Activated T-cell treated with anti-CD3 and anti-CD28 coated beads for 1 hour (primary cell): Measurements from ENCODE around the gene TMEM183A.
A peak's percentile ranks its signal among the peaks of the same experiment; 100 is the strongest.
"Not testable (repeated sequence)": the region's sequence is repeated elsewhere in the genome, so short reads cannot be mapped to it uniquely, and the experiment has no call there.

Experiments used
- DNase-seq: peaks from one replicate; pipeline ENCODE4 v3.0.0-alpha.2; 2020; ENCODE audit warnings: low read depth

The TMEM183A gene

DNA sequence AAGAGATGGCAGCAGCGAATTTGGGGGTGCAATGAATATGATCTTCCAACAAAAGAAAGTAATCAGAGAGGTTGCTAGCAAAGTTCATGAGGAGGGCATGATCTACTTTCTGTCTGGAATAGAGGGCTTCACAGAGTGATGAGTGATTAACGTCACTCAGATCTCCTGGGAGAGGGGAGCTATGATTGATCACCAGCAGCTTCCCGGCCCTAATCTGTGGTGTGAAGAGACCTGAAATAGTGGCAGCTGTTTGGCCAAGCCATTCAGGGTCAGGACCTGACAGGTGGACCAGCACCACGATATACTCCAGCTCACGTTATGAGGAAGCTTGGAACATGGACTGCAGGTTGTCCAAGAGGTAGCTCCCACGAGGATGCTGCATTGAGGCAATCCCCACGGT, 19.9 kb upstream of the TMEM183A start:
- DNase-seq, result no peak

DNA sequence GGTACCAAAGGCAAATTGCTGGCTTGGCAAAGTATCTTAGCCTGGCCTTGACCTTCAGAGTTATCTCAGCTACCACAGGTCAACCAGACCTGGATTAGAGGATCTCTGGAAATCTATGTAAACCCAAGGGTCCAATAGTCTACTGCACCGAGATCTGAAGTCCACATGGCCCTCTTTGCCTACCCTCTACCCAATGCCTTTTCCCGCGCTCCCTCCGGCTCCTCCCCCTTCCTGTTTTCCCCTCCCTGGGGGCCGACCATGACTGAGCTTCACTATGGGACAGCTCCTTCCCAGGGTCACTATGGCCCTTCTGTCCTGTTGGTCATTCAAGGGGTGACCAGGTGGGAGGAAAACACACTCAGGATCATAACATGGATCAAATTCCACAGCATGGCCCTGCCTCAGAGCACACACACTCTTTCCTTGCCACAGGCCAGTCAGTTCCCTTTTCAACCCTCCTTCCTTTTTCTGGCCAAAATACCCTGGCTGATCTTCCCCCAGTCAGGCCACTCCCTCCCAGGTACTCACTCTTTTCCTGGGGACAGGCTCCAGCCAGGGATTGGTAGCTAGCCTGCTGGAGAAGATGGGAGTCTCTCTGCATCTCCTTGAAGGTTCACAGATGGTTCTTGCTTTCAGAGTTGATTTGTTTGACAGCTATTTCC, 19.1 kb upstream of the TMEM183A start:
- DNase-seq, result no peak

DNA sequence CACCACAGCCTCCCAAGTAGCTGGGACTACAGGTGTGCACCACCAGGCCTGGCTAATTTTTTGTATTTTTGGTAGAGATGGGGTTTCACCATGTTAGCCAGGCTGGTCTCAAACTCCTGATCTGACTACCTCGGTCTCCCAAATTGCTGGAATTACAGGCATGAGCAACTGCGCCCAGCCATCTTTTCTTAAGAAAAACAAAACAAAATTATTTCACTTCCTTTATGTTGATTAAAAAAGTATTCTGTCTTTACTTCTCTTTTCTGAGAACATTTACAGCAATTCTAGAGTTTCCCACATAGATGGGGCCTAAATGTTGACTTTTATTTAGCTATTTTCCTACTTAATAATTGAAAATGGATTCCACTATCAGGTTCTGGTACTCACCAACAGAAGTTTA, 17.3 kb upstream of the TMEM183A start:
- DNase-seq, result no peak

GRCh38 chr1:202991112-202991511, 16.1 kb upstream of the TMEM183A start:
- DNase-seq, result no peak

DNA sequence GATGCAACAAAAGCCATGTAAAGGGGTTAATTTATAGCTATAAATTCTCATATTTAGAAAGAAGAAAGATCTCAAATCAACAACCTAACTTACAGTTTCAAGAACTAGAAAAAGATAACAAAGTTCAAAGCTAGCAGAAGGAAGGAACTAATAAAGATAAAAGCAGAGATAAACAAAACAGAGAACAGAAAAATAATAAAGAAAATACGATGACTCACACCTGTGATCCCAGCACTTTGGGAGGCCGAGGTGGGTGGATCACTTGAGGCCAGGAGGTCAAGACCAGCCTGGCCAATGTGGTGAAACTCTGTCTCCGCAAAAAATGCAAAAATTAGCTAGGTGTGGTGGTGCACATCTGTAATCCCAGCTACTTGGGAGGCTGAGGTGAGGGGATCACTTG, 12.4 kb upstream of the TMEM183A start:
- DNase-seq, result no peak

DNA sequence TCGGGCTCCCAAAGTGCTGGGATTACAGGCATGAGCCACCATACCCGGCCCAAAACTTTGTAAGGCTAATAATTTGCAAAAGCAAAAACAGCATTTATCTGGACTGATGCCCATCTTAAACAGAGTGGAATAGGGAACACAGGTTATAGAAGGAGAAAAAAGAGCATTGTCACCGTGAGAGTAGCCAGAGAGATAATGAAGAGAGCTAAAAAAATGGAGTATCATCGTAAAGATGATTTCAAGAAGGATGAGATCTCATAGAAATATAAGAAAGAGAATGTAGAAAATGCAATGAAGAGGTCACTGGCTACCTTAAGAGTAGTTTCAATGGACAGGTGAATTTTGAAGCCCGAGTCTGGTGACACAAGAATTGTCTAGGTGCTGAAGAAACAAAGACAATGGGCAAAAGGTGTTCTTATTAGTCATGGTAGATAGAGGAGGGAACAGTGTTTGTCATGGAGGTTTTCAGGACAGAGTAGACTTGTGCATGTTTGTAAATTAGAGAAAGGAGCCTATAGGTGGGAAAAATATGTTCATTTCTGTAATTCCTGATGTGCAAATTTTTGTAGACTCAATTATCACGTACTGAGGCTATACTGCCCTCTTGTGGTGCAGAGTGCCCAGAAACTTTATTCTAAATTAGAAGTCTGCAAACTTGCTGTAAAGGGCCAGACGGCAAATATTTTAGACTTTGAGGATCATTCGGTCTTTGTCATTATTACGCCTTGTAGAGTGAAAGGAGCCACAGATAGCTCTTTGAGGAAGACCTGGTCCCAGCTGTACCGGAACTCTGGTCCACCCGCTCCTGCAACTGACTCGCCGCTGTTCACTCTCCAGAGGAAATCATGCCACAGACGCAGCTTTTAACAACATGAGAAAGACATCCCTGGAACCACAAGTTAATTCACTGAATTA, 8.1 kb upstream of the TMEM183A start:
- peak; percentile 58 for DNase-seq

DNA sequence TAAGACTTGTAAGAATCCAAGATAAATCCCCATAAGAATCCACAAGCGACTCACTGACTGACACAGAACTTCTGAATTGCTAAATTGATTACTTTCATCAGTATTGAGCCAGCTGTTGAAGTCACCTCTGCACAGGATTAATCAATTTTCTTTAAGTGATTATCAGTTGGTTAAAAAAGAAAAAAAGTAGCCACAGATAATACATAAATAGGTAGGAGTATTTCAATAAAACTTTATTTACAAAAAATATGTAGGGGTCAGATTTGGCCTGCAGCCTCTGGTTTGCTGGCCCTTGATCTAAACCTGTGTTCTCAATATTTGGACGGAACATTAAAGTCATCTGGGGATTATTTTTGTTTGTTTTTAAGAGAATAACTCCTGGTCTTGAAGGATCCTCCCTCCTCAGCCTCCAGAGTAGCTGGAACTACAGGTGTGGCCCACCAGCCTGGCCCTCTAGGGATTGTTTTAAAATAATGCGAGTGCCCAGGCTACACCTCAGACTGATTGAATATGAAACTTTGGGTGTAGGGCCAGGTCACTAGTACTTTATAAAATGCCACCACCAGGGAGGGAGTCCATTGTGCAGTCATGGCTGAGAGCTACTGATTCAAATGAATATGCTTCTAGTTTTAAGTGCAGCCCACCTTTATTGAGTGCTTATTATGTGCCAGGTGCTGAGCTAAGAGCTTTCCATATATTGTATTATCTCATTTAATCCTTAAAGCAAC, 6.8 kb upstream of the TMEM183A start:
- DNase-seq, result no peak

DNA sequence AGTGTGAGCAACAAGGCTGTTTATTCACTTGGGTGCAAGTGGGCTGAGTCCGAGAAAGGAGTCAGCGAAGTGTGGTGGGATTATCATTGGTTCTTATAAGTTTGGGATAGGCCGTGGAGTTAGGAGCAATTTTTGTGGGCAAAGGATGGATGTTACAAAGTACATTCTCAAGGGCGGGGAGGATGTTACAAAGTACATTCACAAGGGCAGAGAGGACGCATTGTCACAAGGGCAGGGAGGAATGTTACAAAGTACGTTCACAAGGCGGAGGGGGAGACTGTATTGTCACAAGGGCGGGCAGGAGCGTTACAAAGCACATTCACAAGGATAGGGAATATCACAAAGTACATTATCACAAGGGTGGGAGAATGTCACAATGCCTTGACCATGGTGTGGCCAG, 5.2 kb upstream of the TMEM183A start:
- DNase-seq, result no peak

DNA sequence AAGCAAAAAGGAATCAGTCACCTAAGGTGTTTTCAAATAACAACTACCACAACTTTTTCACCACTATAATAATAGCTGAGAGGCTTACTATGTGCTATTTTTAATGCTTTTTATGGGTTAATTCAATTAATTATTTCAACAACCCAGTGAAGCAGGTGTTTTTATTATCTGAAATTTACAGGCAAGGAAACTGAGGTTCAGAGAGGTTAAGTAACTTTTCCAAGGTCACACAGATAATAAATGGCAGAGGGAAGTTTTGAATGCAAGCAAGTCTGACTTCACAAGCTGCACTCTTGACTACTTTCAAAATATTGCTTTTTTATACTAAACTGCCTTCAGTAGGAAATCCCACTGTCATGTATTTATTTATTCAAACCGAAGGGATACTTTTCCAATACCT, 4.2 kb upstream of the TMEM183A start:
- no peak for DNase-seq

GRCh38 chr1:203005395-203006142, 1.6 kb upstream of the TMEM183A start:
- not testable (repeated sequence) for DNase-seq

DNA sequence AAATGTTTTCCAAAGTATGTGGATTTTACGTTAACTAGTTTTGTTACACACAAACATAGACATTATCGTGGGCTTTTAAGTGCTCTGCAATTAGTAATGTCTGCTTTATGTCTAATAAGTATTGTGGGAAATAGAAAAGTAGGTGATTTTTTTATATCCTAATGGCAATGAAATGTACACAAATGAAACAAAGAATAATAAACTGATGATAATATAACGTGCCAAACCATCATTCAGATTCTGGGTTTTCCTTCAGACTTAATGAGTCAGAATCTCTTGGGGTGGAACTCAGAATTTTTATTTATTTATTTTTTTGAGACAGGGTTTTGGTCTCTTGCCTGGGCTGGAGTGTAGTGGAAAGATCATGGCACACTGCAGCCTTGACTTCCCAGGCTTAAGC, 2.0 kb downstream of the TMEM183A start:
- no peak for DNase-seq

- DNase-seq, result no peak
Measured at GRCh38 chr1:203011582-203011981, 4.4 kb downstream of the TMEM183A start.

- DNase-seq, result no peak
Measured at GRCh38 chr1:203017061-203017460, 9.9 kb downstream of the TMEM183A start.

DNA sequence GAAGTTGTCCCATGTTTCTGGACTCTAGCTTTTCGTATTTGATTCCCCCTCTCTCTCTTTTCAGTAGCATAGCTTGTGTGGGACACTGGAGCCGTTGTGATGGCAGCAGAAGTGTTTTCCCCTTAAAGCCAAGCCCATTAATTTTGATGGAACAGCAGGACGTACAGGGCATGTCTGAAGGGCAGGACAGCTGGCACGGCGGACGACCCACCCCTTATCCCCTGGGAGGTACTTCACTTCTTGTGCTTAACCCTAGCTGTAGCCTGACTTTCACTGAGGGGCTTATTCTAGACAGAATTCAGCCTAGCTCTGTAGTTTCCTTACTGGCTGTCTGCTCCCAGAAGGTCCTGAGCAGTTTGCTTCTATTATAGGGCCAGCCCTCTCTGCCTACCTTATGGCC, 10.5 kb downstream of the TMEM183A start:
- no peak for DNase-seq

DNA sequence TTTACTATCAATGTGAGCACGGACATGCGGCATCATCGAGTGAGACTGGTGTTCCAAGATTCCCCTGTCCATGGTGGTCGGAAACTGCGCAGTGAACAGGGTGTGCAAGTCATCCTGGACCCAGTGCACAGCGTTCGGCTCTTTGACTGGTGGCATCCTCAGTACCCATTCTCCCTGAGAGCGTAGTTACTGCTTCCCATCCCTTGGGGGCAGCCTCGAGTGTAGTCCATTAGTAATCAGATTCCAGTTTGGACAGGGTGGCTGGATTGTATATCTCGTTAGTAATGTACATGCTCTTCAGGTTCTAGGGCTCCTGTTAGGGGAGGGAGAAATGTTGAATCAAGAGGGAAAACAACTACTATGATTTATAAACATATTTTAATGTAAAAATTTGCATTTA, 15.7 kb downstream of the TMEM183A start:
- not testable (repeated sequence) for DNase-seq

DNA sequence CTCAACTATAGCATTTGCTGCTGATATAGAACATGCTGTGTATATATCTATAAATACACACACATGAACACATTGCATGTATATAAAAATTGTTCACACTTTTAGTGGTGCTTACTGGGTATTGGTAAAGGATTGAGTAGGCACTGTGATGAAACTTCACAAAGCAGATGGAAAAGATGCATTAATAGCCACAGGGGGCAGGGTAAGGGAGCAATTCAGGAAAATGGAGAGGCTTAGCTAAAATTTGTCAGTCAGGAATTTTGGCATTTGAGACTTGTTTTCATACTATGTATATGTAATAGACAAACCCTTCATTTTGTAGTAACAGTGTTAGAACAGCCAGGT, 18.5 kb downstream of the TMEM183A start:
- DNase-seq, result no peak

- DNase-seq, result peak; percentile 76
Measured at GRCh38 chr1:203026031-203026665, 19.0 kb downstream of the TMEM183A start, which contains the start of gene PPFIA4. Gene PPFIA4 (plus strand): TSS chr1:203026491. CDS start chr1:203039009, 12,518 bp downstream.

DNA sequence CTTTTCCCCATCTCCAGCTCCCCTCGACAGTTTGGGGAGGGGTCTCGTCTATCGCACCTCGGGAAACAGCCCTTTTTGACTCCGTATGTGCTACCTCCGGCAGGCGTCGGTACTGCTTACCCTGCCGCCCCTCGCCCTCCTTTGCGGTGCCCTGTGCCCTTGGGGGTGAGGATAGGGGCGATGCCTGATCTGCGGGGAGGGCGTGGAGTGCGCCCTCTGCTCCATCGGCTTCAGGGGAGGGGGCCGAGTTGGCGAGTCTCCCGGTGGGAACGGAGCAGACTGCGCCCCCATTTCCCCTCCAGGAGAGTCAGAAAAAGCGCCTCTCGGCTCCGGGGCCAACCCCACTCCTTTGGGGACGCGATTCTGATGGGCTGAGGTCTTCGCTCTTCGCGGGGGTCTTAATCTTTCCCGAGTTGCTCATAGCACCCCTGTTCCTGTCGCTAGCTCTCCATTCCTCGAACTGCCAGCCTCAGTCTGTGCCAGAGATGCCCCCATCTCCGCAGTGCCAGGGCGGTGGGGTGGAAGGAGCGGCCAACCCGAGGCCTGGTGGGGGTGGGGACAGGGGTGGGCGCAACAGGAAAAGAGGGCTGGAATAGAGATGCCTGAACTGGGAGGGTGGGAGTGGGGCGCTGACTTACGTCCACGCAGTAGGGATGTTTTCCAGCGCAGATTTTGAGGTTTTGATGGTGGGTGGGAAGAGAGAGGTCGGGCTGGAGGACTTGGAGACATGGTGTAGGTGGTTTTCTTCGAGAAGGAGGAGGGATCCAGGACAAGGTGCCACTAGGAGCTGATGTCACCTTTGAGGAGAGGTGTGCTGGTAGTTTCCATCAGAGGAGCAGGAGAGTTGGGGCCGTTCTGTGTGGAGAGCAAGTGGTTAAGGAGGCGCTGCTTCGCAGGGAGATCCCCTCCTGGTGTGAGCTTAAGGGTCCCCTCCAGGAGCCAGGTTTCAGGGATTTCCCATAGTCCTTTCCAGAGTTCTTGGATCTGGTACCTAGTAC, 19.8 kb downstream of the TMEM183A start:
- no peak for DNase-seq

DNA sequence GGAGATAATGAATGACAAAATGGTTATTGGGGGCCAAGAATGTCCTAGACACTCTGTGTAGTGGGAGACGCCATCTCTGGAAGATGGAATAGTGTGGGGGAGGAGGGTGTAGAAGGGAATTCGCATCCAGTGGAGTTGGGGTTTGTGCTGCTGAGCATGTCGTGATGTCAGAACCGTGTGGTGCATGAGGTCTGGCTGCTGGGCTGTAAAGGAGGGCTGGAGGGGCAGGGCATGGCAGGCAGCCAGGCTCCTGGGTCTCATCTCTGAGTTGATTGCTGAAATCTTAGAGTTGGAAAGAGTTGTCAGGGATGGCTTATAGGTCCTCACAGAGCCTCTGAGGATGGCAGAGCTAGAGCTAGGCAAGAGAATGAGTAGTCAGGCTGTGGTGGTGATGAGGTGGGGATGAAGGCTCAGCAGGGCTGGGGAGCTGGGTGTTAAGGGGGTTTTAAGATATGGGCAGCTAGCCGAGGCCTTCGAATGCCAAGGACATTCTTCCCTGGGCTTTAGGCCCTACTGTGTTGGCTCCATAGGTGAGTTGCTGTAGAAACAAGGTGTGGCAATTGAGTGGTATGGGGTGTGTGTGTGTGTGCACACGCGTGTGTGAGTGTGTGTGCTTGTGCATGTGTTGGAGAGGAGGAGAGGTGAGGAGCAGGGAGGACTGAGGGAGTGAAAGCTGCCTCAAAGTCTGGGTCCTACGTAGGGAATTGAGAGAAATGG, 21.1 kb downstream of the TMEM183A start:
- DNase-seq, result no peak
